Gastrocnemius medialis (tissue), 4 donors: ENCODE results near the gene MGST1.

ENCODE experiments used
- POLR2A ChIP-seq, 2 donors: fragments of 450-650 bp; IDR thresholded peaks; one replicate each; pipeline ENCODE4 v1.6.1; 2017; ENCODE audit warnings: antibody characterized with exemption in 2 of 2, mild to moderate bottlenecking in 2 of 2, moderate library complexity in 2 of 2
- TF ChIP-seq, protein P1 (sequence below), 5 experiments: fragments of 450-650 bp in 3 of 5; fragments of 200-600 bp in 2 of 5; sonication (generic) in 2 of 5; IDR thresholded peaks in 4 of 5; conservative IDR thresholded peaks in 1 of 5; 1 replicate in 4 of 5; 2 replicates in 1 of 5; pipeline ENCODE4 v1.5.1; 2016 to 2019; ENCODE audit warnings: antibody characterized with exemption in 5 of 5, mild to moderate bottlenecking in 3 of 5, moderate library complexity in 3 of 5

DNA sequence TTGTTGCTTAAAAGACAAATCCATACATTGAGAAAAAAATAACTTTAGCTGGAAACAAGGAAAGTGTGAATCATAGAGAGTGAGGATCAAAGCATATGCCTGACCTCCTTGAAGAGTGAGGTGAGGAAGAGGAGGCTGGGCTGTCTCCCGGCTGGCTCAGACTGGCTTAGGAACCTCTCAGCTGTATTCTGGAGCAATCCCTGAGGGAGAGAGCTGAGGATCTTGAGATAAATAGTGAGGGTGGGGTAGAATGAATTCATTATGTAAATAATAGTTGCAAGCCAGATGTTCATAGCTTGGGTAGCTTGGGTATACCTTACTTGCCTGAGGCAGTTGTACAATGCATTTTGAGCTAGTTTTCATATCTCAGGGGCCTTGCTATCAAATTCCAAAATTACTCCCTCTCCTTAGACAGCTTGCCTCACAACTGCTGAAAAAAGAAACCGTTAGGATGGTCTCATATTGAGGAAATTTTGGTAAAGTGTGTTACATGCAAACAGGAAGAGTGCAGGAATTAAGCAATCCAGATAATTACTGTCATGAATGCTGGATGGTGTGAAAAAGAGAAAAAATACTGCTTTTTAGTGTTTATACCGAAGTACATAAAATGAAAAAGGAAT is 39.5 kb upstream of the MGST1 start:
- TF ChIP-seq, protein P1, sequence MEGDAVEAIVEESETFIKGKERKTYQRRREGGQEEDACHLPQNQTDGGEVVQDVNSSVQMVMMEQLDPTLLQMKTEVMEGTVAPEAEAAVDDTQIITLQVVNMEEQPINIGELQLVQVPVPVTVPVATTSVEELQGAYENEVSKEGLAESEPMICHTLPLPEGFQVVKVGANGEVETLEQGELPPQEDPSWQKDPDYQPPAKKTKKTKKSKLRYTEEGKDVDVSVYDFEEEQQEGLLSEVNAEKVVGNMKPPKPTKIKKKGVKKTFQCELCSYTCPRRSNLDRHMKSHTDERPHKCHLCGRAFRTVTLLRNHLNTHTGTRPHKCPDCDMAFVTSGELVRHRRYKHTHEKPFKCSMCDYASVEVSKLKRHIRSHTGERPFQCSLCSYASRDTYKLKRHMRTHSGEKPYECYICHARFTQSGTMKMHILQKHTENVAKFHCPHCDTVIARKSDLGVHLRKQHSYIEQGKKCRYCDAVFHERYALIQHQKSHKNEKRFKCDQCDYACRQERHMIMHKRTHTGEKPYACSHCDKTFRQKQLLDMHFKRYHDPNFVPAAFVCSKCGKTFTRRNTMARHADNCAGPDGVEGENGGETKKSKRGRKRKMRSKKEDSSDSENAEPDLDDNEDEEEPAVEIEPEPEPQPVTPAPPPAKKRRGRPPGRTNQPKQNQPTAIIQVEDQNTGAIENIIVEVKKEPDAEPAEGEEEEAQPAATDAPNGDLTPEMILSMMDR (IDR thresholded peaks at IDR 0.05 in 4 of 5, conservative IDR thresholded peaks at IDR 0.05 in 1 of 5), result no peak
- no peak for TF ChIP-seq POLR2A (IDR thresholded peaks at IDR 0.05)
